GM18499 (cell line): ENCODE results near the gene ABHD2.

Experiments
- ATAC-seq: cut with Tn5 transposase; IDR thresholded peaks from one replicate; pipeline ENCODE4 v1.9.1; 2021; ENCODE audit warnings: moderate number of reproducible peaks; ENCODE audit not compliant: insufficient read depth, unreplicated experiment

The ABHD2 gene

GRCh38 chr15:89184357-89184756 is 96.1 kb downstream of the ABHD2 start:
- ATAC-seq: no peak

- no peak for ATAC-seq
Observed at GRCh38 chr15:89184886-89185526, 96.8 kb downstream of the ABHD2 start.

GRCh38 chr15:89186803-89187202 is 98.5 kb downstream of the ABHD2 start:
- no peak for ATAC-seq

DNA sequence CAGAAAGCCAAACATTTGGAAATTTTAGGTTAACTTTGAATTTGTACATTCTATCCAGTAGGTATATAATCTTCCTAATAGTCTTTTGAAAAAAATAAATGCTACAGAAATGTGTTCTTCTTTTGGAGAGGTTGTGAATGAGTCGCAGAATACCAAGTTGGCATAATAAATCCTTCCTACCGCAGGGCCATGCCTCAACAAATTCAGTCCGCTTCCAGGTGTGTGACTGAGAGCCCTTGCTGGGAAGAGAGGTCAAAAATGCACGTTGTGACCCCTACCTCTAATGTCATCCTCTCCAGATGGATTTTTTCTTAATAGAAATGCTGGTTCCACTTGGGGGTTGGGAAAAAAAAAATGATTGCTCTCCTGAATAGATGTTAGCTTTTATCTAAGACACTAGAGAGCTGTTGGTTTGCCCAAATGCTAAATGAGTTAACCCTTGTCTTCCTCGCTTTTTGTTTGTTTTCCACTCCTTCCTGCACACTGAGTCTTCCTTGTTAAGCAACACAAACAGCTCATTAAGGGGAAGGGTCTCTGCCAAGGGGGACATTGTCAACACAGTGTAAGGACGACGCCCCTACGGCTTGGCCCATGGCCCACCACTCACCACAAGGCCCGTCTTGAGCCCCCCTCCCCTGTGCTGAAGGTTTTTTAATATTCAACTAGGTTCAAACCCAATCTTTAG is 99.2 kb downstream of the ABHD2 start:
- ATAC-seq: no peak

- no peak for ATAC-seq
Observed at GRCh38 chr15:89187986-89188514, 99.8 kb downstream of the ABHD2 start.

DNA sequence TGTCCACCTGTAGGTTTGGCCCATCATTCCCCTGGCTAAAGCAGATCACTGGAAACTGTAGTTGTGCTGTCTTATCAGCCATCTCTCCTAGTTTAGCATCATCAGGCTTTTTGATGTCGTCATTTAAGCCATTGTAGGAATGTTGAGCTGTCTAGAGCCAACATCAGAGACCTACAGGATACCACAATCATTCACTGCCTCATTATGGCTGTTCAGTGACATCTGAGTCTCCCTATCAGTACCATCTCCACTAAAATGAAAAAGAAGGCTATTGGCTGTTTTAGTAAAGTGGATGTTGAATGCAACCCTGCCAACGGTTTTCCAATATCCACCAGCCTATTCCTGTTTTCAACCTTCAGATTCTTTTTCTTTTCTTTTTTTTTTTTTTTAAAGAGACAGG is 103.9 kb downstream of the ABHD2 start:
- no peak for ATAC-seq

- ATAC-seq: no peak
Observed at GRCh38 chr15:89192766-89193165, 104.5 kb downstream of the ABHD2 start.

DNA sequence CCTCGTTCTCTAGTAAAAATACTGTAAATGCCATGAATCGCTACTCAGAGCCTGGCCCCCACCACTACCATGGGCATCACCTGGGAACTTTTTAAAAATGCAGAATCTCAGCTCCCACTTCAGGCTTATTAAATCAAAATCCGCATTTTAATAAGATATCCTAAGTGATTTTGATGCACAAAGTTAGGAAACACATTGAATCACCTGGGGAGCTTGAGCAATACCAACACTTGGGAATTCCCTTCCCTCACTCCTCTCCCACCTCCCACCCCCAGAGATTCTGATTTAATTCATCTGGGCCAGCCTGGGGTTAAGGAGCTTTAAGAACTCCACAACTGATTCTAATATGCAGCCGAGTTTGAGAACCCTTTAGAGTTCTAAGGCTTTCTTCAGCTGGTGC is 106.4 kb downstream of the ABHD2 start:
- no peak for ATAC-seq

GRCh38 chr15:89195836-89196235 is 107.6 kb downstream of the ABHD2 start:
- ATAC-seq: no peak

DNA sequence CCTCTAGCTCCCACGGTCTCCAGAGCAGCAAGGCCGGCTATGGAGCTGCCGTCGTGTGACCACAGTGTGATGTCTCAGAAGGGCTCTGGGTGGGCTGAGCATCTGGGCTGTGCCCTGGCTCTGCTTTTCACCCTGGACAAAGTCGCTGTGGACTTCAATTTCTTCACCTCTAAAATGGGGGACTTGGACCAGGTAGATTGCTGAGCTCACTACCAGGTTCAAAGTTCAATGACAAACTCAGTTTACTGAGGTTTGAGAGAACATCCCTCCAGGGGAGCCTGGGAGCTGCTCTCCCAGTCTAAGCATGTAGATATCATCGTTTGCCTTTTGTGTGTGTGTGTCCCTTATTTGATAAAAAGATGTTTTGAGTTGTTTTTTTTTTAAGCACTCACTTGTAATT is 108.0 kb downstream of the ABHD2 start:
- no peak for ATAC-seq

DNA sequence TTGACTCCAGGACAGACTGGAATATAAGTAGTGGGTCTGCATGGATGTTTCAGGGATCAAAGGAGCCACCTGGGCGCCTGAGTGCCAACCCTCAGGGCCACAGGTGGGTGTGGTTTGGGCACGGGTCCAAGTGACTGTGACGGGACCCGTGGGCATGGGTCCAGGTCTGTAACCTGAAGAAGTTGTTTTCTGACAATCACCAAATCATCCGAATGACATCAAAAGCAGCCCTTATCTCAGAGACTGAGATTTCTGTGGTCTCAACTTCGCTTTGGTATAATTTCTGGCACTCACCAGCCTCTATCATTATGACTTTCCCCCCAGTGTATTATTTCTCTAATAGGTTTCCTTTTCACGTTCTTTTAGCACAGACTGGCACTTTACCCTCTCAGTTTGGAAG is 108.7 kb downstream of the ABHD2 start:
- ATAC-seq: no peak

- no peak for ATAC-seq
Observed at GRCh38 chr15:89197503-89197971, 109.3 kb downstream of the ABHD2 start.

GRCh38 chr15:89198196-89198595 is 109.9 kb downstream of the ABHD2 start:
- no peak for ATAC-seq

DNA sequence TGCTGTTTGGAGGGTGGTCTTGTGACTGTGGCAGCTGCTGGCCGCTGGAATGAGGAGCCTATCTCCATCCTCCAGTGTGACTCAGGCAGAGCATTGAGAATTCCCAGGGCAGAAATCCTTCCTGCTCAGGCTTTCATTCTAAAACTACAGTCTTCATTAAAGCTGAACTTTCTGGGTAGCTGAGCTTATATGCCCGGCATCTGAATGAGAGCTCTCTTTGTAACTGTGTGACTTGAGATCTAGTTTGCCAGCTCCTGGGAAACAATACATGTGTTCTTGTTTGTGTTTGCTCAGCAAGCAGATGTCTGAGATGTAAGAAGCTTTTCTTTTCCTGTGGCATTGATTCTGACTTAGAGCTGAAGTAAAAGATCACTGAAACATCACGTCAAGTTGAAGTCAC is 110.7 kb downstream of the ABHD2 start:
- ATAC-seq: no peak

- no peak for ATAC-seq
Observed at GRCh38 chr15:89199746-89200145, 111.5 kb downstream of the ABHD2 start.

DNA sequence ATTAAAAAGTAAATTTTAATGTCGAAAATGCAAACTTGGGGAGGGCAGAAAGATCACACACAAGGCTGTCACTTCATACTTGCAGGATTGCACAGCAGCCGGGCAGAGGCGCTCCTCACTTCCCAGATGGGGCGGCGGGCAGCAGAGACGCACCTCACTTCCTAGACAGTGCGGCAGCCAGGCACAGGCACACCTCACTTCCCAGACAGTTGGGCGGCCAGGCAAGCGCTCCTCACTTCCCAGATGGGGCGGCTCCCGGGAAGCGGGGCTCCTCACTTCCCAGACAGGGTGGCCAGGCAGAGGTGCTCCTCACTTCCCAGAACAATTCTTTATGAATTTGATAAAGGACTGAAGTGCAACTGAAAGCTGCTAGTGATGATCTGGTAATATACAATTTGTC is 111.9 kb downstream of the ABHD2 start:
- ATAC-seq: no peak

DNA sequence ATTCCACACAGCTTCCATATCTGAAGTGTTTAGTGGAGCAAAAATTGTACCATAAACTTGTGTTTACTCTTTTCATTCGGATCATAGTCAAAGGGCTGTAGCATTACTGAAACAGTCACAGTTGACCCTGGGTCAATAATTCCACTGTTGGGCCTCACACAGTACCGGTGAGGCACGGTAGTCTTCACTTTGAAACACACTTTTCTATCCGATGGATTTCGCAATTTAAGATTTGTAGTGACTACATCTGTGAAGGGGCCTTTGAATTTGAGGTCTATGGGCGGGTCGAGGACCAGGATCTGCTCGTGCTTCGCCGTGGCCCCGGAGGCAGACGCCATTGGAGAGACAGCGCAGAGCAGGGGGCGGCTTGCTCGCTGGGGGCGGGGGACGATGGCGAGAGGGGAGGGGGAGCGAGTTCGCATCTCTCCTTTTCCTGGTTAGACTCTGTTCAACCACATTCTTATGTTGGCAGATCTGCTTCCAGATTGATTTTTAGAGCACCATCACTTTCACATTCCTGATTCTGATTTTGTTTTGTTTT is 113.3 kb downstream of the ABHD2 start:
- ATAC-seq: no peak

GRCh38 chr15:89203705-89204273 is 115.5 kb downstream of the ABHD2 start:
- ATAC-seq: no peak

DNA sequence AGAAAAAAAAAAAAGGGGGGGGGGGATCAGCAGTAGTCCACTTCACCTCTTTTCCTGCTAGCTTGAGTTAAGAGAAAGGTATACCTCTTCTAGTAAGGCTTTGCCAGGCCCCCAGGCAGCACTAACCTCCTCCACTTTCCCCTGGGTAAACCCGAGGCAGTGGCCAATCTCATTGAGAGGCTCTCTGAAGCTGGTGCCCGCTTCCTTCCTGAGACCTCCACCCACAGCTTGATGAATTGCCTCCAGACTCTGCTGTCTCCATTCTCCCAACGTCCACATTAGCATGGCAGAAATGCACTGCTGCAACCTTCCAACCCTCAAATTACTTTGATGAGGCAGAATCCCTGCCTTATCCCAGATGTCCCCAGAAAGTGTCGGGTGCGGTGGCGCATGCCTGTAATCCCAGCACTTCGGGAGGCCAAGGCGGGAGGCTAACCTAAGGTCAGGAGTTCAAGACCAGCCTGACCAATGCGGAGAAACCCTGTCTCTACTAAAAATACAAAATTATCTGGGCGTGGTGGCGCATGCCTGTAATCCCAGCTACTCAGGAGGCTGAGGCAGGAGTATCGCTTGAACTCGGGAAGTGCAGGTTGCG is 117.8 kb downstream of the ABHD2 start:
- ATAC-seq: no peak

DNA sequence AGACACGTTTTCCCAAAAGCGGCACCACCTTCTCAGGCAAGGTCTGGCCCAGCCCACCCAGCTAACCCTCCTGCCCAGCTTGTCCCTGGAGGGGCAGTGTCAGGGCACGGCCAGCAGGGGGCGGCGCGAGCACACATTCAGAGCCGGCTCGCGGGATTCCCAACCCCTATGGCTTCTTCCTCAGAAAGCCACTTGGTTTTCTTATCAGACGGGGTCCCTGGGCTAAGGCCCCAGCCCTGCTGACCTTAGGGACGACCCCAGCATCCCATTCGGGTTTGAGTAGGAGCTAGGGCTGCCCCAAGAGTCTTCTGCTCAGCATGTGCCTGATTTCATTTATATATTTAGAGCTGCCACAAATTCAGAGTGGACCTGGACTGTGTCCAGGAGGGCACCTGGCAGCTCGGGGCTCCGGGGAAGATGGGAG is 118.7 kb downstream of the ABHD2 start:
- no peak for ATAC-seq

GRCh38 chr15:89208256-89208655 is 120.0 kb downstream of the ABHD2 start:
- no peak for ATAC-seq
